Stimulated activated CD8-positive, alpha-beta memory T cell treated with anti-CD3 and anti-CD28 coated beads, Interleukin-7, amount 100 ng/mL, for 48 hours (primary cell): ENCODE results near the gene OR51B5.
"Not testable (repeated sequence)": the region's sequence is repeated elsewhere in the genome, so short reads cannot be mapped to it uniquely, and the experiment has no call there.

Experiments
- DNase-seq, 2 donors: peaks; one replicate each; pipeline ENCODE4 v3.0.0-alpha.2; 2020; ENCODE audit warnings: low read depth in 1 of 2; ENCODE audit errors: extremely low read depth in 1 of 2

Gene OR51B5, protein sequence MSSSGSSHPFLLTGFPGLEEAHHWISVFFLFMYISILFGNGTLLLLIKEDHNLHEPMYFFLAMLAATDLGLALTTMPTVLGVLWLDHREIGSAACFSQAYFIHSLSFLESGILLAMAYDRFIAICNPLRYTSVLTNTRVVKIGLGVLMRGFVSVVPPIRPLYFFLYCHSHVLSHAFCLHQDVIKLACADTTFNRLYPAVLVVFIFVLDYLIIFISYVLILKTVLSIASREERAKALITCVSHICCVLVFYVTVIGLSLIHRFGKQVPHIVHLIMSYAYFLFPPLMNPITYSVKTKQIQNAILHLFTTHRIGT

GRCh38 chr11:5343474-5344335 is at the start of gene OR51B5:
Gene OR51B5, minus strand, starts transcription at chr11:5343524. Its CDS starts 0 bp downstream, at chr11:5343524.
- no peak for DNase-seq

DNA sequence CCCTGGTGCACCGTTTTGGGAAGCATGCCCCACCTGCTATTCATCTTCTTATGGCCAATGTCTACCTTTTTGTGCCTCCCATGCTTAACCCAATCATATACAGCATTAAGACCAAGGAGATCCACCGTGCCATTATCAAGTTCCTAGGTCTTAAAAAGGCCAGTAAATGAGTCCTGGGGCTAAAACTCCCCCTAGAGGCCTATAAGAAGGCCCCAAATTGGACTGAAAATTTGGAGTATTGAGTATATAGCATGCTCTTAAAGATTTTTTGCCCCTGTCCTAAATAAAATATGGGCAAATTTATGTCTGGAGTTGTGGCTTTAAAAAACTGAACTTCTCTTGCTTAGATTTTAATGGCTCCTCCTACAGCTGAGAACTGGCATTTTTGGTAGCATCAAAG is 46.9 kb upstream of the OR51B5 start:
- no peak for DNase-seq

GRCh38 chr11:5384335-5384734 is 41.0 kb upstream of the OR51B5 start:
- no peak for DNase-seq

- DNase-seq, result no peak
Observed at GRCh38 chr11:5383576-5383975, 40.3 kb upstream of the OR51B5 start, which contains the start of gene OR51M1. Gene OR51M1, plus strand, starts transcription at chr11:5383812. Its CDS starts 5,587 bp downstream, at chr11:5389399.

DNA sequence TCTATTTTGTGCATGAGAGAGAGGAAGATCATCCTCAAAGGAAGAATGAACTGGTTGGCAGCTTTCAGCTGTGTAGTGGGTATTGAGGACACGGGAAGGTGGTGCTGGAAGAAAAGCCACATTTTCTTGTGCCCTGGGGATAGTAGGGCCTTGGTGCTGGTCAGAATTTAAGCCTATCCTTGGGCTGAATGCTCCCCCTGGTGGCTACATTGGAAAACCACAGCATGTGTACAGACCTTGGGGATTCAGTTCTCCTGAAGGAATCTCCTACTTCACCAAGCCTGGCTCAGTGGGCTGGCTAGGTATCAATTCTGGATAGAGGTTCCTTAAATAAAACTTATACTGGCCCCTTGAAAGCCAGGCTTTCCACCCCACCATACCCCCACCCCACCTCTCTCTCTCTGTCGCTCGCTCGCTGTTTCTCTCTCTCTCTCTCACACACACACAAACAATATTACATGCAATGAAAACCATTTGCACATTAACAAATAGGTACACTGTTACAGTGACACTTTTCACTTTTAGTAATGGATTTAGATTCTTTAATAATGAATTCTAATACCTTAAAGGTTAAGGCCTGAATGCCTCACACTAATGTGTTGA is 37.5 kb upstream of the OR51B5 start:
- DNase-seq, result no peak

GRCh38 chr11:5369789-5370188 is 26.5 kb upstream of the OR51B5 start:
- no peak for DNase-seq

DNA sequence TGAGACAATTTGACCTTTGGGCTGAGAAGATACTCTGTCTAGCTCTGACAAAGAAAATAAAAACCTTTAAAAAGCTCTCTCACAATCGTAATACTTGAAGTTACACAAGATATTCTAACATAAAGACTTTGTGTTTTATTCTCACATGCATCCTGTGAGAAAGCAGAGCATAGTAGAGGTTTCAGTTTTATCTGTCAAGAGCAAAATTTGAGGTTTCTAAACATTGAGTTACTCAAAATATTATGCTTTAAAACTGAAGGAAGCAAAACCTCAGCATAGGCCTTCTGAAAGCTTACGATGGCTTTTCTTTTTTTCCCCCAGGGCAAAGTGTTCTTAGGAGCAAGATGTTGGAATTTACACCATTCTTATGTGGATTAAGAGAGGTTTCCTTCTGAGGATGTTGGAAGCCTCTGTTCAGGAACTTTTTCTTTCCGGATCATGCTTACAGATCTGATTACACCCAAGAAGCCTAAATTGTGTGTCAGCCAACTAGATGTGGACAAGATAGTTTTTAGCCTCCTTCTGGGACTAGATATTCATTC is 25.2 kb upstream of the OR51B5 start:
- DNase-seq, result no peak

DNA sequence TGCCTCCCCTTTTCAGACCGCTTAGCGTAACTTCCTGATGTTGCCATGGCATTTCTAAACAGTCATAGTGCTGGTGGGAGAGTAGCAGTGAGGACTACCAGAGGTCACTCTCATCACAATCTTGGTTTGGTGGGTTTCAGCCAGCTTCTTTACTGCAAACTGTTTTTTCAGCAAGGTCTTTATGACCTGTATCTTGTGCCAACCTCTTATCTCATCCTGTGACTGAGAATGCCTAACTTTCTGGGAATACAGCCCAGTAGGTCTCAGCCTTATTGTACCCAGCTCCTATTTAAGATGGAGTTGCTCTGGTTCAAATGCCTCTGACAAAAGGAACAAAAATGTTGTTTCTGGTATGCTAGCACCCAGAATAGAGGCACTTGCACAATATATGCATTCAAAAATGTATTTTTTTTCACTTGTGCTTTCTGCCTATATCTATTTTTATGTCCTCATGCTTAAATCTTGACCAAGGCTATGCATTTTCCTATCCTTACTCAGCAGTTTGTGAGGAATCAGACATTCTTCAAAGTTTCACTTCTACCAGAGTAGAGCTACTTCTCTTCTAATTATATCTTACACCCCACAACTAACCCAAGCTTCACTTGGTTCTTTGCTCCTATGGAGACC is 24.2 kb upstream of the OR51B5 start:
- DNase-seq, result no peak

DNA sequence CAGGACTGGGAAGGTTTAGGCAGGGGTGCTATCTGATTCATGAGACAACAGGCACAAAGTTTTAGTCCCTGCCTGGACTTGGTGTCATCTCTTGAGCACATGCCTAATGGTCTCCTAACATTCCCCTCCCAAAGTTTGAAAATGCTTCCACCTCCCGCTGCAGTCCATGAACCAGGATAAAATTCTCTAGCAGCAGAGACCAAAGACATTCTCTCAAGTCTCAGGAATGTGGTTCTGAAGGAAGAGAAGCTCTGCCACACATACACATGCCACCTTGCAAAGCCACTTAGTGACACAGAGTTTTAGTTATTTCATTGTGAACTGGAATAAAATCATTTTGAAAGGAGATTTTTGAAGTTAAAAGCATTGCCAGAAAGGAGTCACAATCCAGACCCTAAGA is 23.5 kb upstream of the OR51B5 start:
- DNase-seq, result no peak

- DNase-seq, result not testable (repeated sequence)
Observed at GRCh38 chr11:5366365-5366764, 23.0 kb upstream of the OR51B5 start.

GRCh38 chr11:5364214-5364613 is 20.9 kb upstream of the OR51B5 start:
- no peak for DNase-seq

DNA sequence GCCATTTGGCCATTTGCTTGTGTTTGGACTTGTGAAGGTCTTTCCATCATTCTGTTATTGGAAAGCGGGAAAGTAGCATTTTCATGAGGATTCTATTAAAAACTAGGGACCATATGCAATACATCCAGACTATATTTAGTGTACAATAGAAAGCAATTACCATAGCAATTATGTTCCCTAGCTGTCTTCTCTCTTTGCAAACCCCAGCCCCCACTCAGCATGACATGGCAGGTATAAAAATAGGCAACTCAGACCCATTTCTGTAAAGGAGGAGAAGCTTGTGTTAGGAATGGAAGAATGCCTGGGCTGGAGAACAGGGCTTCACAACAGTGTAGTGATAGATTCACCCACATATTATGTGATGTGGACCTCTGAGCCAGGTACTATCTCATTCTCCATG is 20.4 kb upstream of the OR51B5 start:
- DNase-seq, result no peak

GRCh38 chr11:5362017-5362625 is 18.8 kb upstream of the OR51B5 start:
- no peak for DNase-seq

DNA sequence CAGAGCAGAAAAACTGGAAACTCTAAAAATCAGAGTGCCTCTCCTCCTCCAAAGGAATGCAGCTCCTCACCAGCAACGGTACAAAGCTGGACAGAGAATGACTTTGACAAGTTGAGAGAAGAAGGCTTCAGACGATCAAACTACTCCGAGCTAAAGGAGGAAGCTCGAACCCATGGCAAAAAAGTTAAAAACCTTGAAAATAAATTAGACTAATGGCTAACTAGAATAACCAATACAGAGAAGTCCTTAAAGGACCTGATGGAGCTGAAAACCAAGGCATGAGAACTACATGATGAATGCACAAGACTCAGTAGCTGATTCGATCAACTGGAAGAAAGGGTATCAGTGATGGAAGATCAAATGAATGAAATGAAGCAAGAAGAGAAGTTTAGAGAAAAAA is 12.7 kb upstream of the OR51B5 start:
- not testable (repeated sequence) for DNase-seq

DNA sequence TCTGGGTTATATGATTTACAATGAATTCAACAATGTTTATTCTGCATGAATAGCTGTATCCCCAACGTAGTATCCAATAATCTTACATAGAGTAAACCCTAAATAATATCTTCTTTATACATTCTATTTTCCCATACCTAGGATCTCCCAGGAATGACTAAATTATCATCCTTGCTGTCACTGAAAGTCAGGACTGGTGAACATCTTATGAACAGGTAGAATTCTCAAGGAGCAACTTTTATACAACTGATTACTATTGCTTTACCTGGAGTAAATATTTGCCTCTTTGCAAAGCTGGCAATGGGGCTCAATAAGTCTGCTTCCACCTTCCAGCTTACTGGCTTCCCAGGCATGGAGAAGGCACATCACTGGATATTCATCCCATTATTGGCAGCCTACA is 7.9 kb upstream of the OR51B5 start, which contains the start of gene OR51B6:
TSS of gene OR51B6 (plus strand) at position 301 of the 400 bp plus-strand sequence. CDS start at position 301, 0 bp downstream.
- no peak for DNase-seq

- DNase-seq, result no peak
Observed at GRCh38 chr11:5349550-5349949, 6.2 kb upstream of the OR51B5 start.

GRCh38 chr11:5348551-5349194 is 5.3 kb upstream of the OR51B5 start:
- DNase-seq, result no peak

- no peak for DNase-seq
Observed at GRCh38 chr11:5345831-5346230, 2.5 kb upstream of the OR51B5 start.

DNA sequence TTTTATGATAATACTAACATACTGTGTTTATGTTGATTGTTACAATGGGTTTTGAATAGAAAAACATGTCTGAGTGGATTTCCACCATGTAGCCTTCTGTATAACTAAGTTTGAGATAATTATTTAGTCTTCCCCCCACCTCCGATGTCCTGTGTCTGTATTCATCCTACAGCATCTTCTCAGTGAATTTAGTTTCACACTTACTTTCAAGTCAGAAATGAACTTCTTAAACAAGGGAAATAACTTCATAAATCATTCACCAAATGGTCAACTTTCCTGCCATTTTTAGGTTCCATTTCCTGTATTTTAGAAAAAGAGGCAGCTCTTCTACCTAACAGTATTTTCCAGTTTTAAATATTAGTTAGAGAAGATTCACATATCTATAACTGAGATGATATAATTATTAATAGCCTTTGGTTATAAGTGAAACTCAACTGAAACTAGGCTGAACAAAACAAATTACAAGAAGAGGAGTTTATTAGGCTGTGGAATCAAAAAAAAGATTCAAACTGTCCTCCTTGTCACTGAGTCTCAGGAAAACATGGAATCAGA is 3.5 kb downstream of the OR51B5 start:
- DNase-seq, result no peak

- not testable (repeated sequence) for DNase-seq
Observed at GRCh38 chr11:5337253-5337652, 6.1 kb downstream of the OR51B5 start.
